PFSK-1 (cell line): ENCODE results near the gene ANKFN1.

Experiments used
- FOXP2 ChIP-seq: optimal IDR thresholded peaks from 2 replicates; pipeline ENCODE3; 2011; ENCODE audit warnings: borderline replicate concordance, control low read depth, inconsistent platforms; ENCODE audit not compliant: insufficient read depth; ENCODE audit errors: extremely low read length, extremely low read depth
- POLR2AphosphoS5 ChIP-seq: IDR thresholded peaks from 2 replicates; pipeline ENCODE4 v1.6.1; 2012; ENCODE audit warnings: low read depth, mild to moderate bottlenecking, control low read depth, low read length, moderate library complexity
- SIN3A ChIP-seq: IDR thresholded peaks from 2 replicates; pipeline ENCODE4 v1.6.1; 2012; ENCODE audit warnings: mild to moderate bottlenecking, low read length, moderate library complexity, borderline replicate concordance; ENCODE audit not compliant: insufficient read depth
- TAF1 ChIP-seq: IDR thresholded peaks from 2 replicates; pipeline ENCODE4 v1.6.1; 2012; ENCODE audit warnings: low read length, control low read depth, borderline replicate concordance; ENCODE audit not compliant: insufficient read depth
- TF ChIP-seq, protein P1 (sequence below), 2 experiments: IDR thresholded peaks; 2 replicates each; pipeline versions ENCODE4 v1.6.1 to v1.8.0; 2011 to 2012; ENCODE audit warnings: low read depth in 2 of 2, low read length in 2 of 2, control low read depth in 1 of 2, inconsistent platforms in 1 of 2, mild to moderate bottlenecking in 1 of 2, moderate library complexity in 1 of 2; ENCODE audit not compliant: insufficient read depth in 1 of 2

Gene ANKFN1

DNA sequence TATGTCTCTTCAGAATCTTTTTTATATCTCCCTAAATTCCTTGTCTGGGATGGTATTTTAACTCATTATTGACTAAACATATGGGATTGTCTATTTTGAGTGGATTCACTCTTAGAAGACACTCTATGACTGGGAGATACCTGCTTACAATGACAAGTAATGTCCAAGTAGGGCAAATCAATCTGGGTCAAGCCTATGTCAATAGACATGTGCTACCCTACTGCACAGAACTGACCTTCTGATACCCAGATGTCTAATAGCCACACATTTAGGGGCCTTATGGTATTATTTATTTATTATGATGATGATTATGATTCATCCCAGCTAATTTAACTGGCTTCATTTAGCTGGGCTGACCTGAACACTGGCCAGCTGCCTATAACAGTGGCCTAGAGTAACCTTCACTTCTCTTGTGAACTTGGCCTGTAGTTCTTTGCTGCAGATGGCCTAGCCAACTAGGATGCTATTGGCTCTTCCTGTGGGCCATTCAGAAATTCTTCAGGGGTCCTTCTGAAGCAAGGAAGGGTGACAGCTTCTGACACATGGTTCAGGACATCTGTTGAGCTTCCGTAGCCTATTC is 138.0 kb downstream of the ANKFN1 start:
- TF ChIP-seq POLR2AphosphoS5 (no peak), FOXP2 (no peak), TAF1 (no peak), SIN3A (no peak)
- TF ChIP-seq, protein P1, sequence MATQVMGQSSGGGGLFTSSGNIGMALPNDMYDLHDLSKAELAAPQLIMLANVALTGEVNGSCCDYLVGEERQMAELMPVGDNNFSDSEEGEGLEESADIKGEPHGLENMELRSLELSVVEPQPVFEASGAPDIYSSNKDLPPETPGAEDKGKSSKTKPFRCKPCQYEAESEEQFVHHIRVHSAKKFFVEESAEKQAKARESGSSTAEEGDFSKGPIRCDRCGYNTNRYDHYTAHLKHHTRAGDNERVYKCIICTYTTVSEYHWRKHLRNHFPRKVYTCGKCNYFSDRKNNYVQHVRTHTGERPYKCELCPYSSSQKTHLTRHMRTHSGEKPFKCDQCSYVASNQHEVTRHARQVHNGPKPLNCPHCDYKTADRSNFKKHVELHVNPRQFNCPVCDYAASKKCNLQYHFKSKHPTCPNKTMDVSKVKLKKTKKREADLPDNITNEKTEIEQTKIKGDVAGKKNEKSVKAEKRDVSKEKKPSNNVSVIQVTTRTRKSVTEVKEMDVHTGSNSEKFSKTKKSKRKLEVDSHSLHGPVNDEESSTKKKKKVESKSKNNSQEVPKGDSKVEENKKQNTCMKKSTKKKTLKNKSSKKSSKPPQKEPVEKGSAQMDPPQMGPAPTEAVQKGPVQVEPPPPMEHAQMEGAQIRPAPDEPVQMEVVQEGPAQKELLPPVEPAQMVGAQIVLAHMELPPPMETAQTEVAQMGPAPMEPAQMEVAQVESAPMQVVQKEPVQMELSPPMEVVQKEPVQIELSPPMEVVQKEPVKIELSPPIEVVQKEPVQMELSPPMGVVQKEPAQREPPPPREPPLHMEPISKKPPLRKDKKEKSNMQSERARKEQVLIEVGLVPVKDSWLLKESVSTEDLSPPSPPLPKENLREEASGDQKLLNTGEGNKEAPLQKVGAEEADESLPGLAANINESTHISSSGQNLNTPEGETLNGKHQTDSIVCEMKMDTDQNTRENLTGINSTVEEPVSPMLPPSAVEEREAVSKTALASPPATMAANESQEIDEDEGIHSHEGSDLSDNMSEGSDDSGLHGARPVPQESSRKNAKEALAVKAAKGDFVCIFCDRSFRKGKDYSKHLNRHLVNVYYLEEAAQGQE (IDR thresholded peaks at IDR 0.05; ENCODE audit: insufficient read depth in 1 of 2, low read depth in 2 of 2, low read length in 2 of 2), result no peak

DNA sequence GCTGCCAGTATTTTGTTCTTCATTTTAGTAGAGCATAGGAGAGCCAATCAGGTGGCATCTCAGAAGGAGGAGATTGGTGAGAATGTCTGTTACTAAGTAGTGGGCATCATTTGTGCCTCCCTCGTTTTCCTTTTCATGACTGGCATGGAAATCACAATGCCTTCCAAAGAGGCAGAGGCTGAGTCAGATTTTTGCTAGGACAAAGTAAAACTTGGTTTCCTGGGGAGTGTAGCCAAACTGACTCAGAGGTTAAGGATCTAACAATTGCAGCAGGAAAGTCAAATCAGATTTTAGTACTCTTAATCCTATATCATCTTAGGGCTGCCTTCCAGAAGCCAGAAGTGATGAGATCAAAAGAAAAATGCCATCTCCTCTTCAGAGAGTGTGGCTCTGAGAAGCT is 138.7 kb downstream of the ANKFN1 start:
- TF ChIP-seq FOXP2, result no peak
- TF ChIP-seq, protein P1 (IDR thresholded peaks at IDR 0.05; ENCODE audit: insufficient read depth in 1 of 2, low read depth in 2 of 2, low read length in 2 of 2), result no peak
- TF ChIP-seq POLR2AphosphoS5, result no peak
- no peak for TF ChIP-seq TAF1
- TF ChIP-seq SIN3A, result no peak

DNA sequence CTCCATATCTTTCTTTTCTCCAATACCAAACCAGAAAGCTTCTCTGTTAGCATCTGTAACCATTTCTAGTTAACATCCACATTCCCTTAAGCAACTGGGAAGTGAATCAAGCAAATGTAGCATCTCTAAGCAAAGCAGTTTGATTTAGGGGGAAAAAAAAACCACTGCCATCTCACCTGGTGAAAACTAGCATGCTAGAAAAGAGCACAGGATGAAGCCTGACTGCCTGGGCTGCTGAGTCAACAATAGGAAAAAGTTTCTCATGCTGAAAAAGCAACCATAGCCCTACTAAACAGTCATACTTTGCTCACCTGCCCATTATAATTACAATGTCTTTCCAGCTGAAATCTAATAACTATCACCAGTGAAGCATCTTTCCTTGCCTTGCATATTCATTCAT is 139.3 kb downstream of the ANKFN1 start:
- TF ChIP-seq TAF1, result no peak
- no peak for TF ChIP-seq POLR2AphosphoS5

DNA sequence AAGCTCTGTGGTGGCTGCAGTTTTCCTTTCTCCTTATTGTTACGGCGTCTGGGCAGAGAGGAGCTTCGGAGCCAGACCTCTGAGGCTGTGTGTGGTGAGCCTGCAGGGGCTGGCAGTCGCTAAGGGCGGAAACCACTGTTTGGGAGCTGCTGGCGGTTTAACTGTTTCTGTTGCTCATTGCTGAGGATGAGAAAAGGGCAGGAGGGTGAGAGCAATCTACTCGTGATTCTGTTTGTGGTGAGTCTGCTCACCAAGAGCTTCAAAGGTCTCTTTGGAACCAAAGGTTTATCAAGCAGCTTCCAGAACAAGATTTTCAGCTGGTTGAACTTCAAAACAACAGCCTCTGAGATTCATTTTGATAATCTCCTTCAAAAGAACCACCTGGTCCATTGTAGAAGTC is 143.9 kb downstream of the ANKFN1 start:
- TF ChIP-seq FOXP2 (no peak), TAF1 (no peak), SIN3A (no peak), POLR2AphosphoS5 (no peak)
- TF ChIP-seq, protein P1 (IDR thresholded peaks at IDR 0.05; ENCODE audit: insufficient read depth in 1 of 2, low read depth in 2 of 2, low read length in 2 of 2), result no peak

DNA sequence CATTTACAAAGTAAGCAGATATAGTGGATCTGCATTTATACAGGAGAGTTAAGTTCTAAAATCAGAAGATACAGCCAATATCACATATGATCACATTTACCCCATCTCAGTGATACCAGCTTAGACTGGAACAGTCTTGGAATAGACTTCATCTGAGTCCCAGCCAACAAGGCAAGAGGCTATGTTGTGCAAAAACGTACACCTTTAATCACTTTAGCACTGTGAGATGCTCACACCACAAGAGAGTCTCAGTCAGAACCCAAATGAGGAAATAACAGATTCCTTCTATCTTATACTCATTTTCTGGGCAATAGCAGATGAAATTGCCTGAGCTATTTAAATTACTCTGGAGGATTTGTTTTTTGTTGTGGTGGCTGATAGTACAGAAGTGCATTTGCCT is 145.6 kb downstream of the ANKFN1 start:
- TF ChIP-seq SIN3A (no peak), FOXP2 (no peak), POLR2AphosphoS5 (no peak), TAF1 (no peak)
- TF ChIP-seq, protein P1 (IDR thresholded peaks at IDR 0.05; ENCODE audit: insufficient read depth in 1 of 2, low read depth in 2 of 2, low read length in 2 of 2), result no peak
